GM10847 (cell line): Measurements from ENCODE around the gene DAPK1.

Experiments
- POLR2A ChIP-seq: IDR thresholded peaks from 2 replicates; pipeline ENCODE4 v1.6.1; 2011; ENCODE audit not compliant: insufficient read length; ENCODE audit errors: extremely low read depth

Gene DAPK1

GRCh38 chr9:87597710-87598443 is 100.2 kb downstream of the DAPK1 start:
- no peak for TF ChIP-seq POLR2A

GRCh38 chr9:87599901-87600610 is 102.4 kb downstream of the DAPK1 start:
- TF ChIP-seq POLR2A = no peak

GRCh38 chr9:87601176-87601575 is 103.5 kb downstream of the DAPK1 start:
- TF ChIP-seq POLR2A = no peak

- no peak for TF ChIP-seq POLR2A
These were observed 103.9 kb downstream of the DAPK1 start for GRCh38 chr9:87601595-87601994.

- no peak for TF ChIP-seq POLR2A
These were observed 105.4 kb downstream of the DAPK1 start for GRCh38 chr9:87602933-87603643.

- TF ChIP-seq POLR2A = no peak
These were observed 106.3 kb downstream of the DAPK1 start for GRCh38 chr9:87603854-87604490.

- TF ChIP-seq POLR2A = no peak
These were observed 107.4 kb downstream of the DAPK1 start for GRCh38 chr9:87604886-87605588.

GRCh38 chr9:87605676-87606075 is 108.0 kb downstream of the DAPK1 start:
- TF ChIP-seq POLR2A = no peak

GRCh38 chr9:87606841-87607521 is 109.3 kb downstream of the DAPK1 start:
- TF ChIP-seq POLR2A = no peak

- TF ChIP-seq POLR2A = no peak
These were observed 110.2 kb downstream of the DAPK1 start for GRCh38 chr9:87607859-87608258.

GRCh38 chr9:87609002-87609401 is 111.3 kb downstream of the DAPK1 start:
- no peak for TF ChIP-seq POLR2A

- TF ChIP-seq POLR2A = no peak
These were observed 111.8 kb downstream of the DAPK1 start for GRCh38 chr9:87609486-87609885.

- TF ChIP-seq POLR2A = no peak
These were observed 112.8 kb downstream of the DAPK1 start for GRCh38 chr9:87610200-87611155.
